Naive B cell (primary cell): ENCODE results near the gene OTOR. TPM values are rescaled to one million over a fixed set of nuclear protein-coding genes. Genes with fewer than 3 reads are reported as not detected.

Experiments used
- ATAC-seq, 2 donors: fragments of 150-1000 bp; cut with Tn5 transposase; 2 replicates each; pipeline ENCODE4 v1.10.0; 2021; ENCODE audit warnings: low read depth in 2 of 2, mild to moderate bottlenecking in 2 of 2, moderate library complexity in 2 of 2
- DNase-seq: peaks from one replicate; pipeline ENCODE4 v3.0.0; 2022
- H3K27ac Mint-ChIP-seq, 6 donors: one replicate each; pipeline ENCODE4 v1.8.0; 2020 to 2022; ENCODE audit warnings: mild to moderate bottlenecking in 6 of 6, mixed read lengths in 6 of 6, moderate library complexity in 5 of 6, inconsistent platforms in 2 of 6
- H3K27me3 Mint-ChIP-seq, 3 donors: one replicate each; pipeline ENCODE4 v1.8.0; 2021 to 2022; ENCODE audit warnings: mixed read lengths in 3 of 3, mild to moderate bottlenecking in 1 of 3
- H3K36me3 Mint-ChIP-seq, 2 donors: one replicate each; pipeline ENCODE4 v1.8.0; 2020 to 2022; ENCODE audit warnings: mixed read lengths in 2 of 2, inconsistent platforms in 1 of 2, mild to moderate bottlenecking in 1 of 2
- H3K4me1 Mint-ChIP-seq, 3 donors: one replicate each; pipeline ENCODE4 v1.8.0; 2020 to 2022; ENCODE audit warnings: mixed read lengths in 3 of 3, inconsistent platforms in 1 of 3, mild to moderate bottlenecking in 1 of 3, moderate library complexity in 1 of 3
- H3K4me3 Mint-ChIP-seq, 8 donors: one replicate each; pipeline ENCODE4 v1.8.0; 2020 to 2022; ENCODE audit warnings: mild to moderate bottlenecking in 8 of 8, mixed read lengths in 8 of 8, moderate library complexity in 8 of 8, inconsistent platforms in 2 of 8
- H3K9me3 Mint-ChIP-seq, 7 donors: one replicate each; pipeline ENCODE4 v1.8.0; 2020 to 2022; ENCODE audit warnings: mixed read lengths in 7 of 7, mild to moderate bottlenecking in 5 of 7, inconsistent platforms in 2 of 7, moderate library complexity in 1 of 7
- polyA plus RNA-seq, 6 donors: library from polyadenylated mRNA; unstranded; fragments of 300-500 nt; fragmentation: Illumina TruSeq; gene quantifications; one replicate each; pipeline ENCODE4 v1.2.3, GENCODE V29; 2021; ENCODE audit warnings: low read depth in 6 of 6

Gene OTOR
- polyA plus RNA-seq, 6 donors from 2014 or later, result not detected

DNA sequence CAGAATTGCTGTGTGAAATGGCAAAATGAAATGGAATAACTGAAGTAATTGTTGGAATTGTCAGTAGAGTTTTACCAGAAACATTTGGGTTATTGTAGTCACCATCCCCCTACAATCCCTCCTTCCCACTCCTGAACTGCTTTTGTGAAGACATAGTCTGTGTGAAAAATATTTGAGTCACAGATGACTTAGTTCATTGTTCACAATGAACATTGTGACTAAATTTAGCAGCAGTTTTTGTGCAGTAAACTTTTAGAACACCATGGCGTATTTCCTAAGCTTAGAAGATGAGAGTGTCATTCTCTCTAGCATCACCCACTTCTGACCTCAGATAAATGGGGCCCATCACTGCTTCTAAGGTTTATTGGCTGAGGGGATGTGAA lies 11.0 kb downstream of the OTOR start:
- Mint-ChIP-seq H3K4me3 (no peak overlapping the region), H3K27me3 (peaks cover 25 to 44% (median 34%) of the 10 kb centered on the region in 3 donors), H3K36me3 (peaks cover 0 to 8% of the 10 kb centered on the region in 2 donors), H3K9me3 (peaks cover 2 to 17% (median 10%) of the 10 kb centered on the region in 7 donors), H3K4me1 (peaks cover 0 to 4% (median 0%) of the 10 kb centered on the region in 3 donors), H3K27ac (no peak overlapping the region)
- DNase-seq (no peak), ATAC-seq (no peak)

DNA sequence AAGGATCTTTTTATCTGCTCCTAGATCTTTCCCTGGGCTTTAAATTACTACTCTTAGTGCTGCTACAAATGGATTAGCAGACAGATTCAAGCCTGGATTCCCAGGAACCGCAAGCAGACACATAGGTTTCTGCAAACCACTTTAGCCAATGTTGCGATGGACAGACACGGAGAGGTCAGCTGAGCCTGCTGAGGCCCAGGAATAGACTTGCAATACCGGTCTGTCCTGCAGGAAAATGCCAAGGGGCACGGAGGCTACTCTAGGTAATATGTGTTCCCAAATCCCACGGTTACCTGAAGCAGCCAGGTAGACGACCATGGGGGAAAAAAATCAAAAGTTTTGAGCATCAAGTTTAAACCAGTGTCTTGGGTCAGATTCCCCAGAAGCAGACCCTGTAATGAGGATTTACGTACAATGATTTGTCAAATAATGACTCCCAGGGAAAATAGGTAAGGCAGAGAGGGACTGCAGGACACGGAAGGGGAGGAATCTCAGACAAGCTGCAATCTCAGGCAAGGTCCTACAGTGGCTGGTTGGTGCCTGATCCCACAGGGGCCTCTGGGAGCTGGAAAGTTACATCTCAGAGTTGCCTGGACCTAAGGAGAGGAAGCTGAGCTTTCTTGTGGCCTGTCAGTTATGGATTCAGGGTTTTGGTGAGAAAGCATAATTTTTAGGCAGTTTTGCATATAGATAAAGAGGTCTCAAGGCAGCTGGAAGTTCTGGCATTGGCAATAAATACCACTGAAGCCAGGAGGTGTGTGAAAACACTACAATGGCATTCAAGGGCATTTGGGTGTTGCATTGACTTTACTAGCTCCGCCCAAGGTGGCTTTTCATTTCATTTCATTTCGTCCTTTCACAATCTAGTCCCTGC lies 12.5 kb downstream of the OTOR start:
- H3K9me3 Mint-ChIP-seq, result peaks cover 2 to 10% (median 7%) of the 10 kb centered on the region in 7 donors
- H3K4me3 Mint-ChIP-seq, result no peak overlapping the region
- peaks cover 0 to 8% of the 10 kb centered on the region in 2 donors for H3K36me3 Mint-ChIP-seq
- DNase-seq, result no peak
- no peak for ATAC-seq
- peaks cover 22 to 41% (median 35%) of the 10 kb centered on the region in 3 donors for H3K27me3 Mint-ChIP-seq
- H3K27ac Mint-ChIP-seq, result no peak overlapping the region
- peaks cover 0 to 4% (median 0%) of the 10 kb centered on the region in 3 donors for H3K4me1 Mint-ChIP-seq

DNA sequence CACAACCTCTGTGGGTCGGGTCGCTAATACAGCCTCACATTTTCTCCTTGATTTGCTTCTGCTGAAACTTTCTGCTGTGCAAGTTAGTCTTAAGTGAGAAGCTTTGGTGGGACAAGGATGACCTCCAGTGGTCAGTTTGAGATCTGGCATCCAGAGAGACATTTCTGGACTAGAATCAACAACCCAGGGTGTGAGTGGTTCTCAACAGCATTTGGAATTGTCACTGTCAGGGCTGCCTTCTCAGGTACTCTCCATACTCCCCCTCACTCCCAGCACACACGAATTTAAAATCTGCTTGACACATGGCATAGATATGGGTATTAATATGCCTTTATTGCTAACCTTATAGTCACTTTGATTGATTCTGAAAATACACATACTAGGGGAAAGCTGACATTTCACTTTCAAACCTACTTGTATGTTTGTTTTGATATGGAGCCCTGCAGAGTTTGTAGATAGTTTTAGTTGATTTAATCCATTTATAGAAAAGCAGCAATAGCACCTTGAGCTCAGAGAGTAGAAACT lies 13.2 kb downstream of the OTOR start:
- Mint-ChIP-seq H3K4me3 (no peak overlapping the region), H3K36me3 (peaks cover 0 to 4% of the 10 kb centered on the region in 2 donors), H3K27me3 (peaks cover 25 to 44% (median 38%) of the 10 kb centered on the region in 3 donors), H3K4me1 (peaks cover 0 to 4% (median 0%) of the 10 kb centered on the region in 3 donors), H3K9me3 (peaks cover 1 to 4% (median 3%) of the 10 kb centered on the region in 7 donors), H3K27ac (peak overlapping the region in 1 of 6 donors; percentile 17)
- DNase-seq (peak; percentile 29), ATAC-seq (peak; percentile 45 to 47)

DNA sequence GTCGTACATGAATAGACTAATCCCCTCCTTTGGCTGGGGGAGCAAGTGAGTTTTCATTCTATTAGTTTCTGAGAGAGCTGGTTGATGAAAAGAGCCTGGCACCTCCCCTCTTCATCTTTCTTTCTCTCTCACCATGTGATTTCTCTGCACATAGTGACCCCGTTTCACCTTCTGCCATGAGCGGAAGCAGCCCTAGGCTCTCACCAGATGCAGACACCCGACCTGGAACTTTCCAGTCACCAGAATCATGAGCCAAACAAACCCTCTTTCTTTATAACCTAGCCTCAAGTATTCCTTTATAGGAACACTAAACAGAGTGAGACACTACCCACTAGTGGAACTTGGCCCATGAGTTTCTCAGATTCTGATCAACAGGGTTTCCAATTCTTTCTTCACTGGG lies 16.4 kb downstream of the OTOR start:
- Mint-ChIP-seq H3K9me3 (peaks cover 0 to 2% (median 0%) of the 10 kb centered on the region in 7 donors), H3K4me1 (peaks cover 0 to 4% (median 0%) of the 10 kb centered on the region in 3 donors), H3K4me3 (no peak overlapping the region), H3K27me3 (peaks cover 34 to 50% (median 36%) of the 10 kb centered on the region in 3 donors), H3K27ac (no peak overlapping the region), H3K36me3 (no peaks in the 10 kb centered on the region)
- ATAC-seq, result no peak
- DNase-seq, result no peak

DNA sequence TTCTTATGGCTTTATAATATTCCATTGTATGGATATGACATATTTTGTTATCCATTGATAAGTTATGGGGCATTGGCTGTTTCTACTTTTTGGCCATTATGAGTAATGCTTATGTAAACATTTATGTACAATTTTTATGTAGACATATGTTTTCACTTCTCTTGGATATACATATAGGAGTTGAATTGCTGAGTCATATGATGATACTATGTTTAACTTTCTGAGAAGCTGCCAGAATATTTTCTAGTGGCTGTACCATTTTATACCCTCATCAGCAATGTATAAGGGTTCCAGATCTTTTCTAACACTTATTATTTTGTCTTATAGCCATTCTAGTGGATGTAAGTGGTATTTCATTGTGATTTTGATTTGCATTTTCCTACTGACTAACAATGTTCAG lies 23.1 kb downstream of the OTOR start:
- Mint-ChIP-seq H3K9me3 (peaks cover 1 to 23% (median 13%) of the 10 kb centered on the region in 7 donors), H3K27ac (no peak overlapping the region), H3K4me3 (no peak overlapping the region), H3K36me3 (peaks cover 0 to 20% of the 10 kb centered on the region in 2 donors), H3K27me3 (peaks cover 30 to 38% (median 35%) of the 10 kb centered on the region in 3 donors), H3K4me1 (no peaks in the 10 kb centered on the region)
- DNase-seq, result no peak
- no peak for ATAC-seq

DNA sequence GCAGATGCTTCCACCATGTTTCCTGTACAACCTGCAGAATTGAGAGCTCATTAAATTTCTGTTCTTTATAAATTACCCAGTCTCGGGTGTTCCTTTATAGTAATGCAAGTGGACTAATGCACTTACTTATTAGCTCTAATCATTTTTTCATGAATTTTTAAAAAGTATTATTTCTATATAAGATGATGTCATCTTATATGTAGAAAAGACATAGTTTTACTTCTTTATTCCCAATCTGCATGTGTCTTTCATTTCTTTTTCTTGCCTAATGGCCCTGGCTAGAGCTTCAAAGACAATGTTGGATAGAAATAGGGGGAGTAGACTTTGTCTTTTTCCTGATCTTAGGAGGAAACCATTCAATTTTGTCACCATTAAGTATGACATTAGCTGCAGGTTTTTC lies 27.8 kb downstream of the OTOR start:
- Mint-ChIP-seq H3K27ac (no peak overlapping the region), H3K9me3 (peaks cover 6 to 36% (median 16%) of the 10 kb centered on the region in 7 donors), H3K4me3 (no peak overlapping the region), H3K4me1 (no peaks in the 10 kb centered on the region), H3K36me3 (peaks cover 3 to 20% of the 10 kb centered on the region in 2 donors), H3K27me3 (peaks cover 24 to 28% (median 25%) of the 10 kb centered on the region in 3 donors)
- no peak for DNase-seq
- no peak for ATAC-seq

DNA sequence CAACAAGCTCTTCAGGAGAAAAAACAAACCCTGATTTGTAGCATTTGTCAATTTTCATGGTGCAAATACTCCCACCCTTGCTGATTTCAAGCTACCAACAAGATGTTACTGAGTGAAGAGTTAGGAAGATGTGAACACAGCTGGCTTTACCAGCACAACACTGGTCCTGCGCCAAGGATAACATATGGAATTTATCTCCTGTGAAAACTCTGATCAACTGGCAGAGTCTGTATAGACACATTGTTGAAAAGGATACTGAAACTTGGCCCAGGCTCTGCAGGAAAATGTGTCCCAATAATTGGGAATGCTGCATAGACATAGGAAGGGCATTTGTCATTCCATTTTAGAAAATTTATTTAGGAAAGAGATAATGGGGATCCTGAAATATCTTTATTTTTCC lies 29.0 kb downstream of the OTOR start:
- no peaks in the 10 kb centered on the region for H3K4me1 Mint-ChIP-seq
- peaks cover 8 to 41% (median 19%) of the 10 kb centered on the region in 7 donors for H3K9me3 Mint-ChIP-seq
- H3K27me3 Mint-ChIP-seq, result peaks cover 20 to 30% (median 24%) of the 10 kb centered on the region in 3 donors
- ATAC-seq, result no peak
- no peak overlapping the region for H3K4me3 Mint-ChIP-seq
- H3K27ac Mint-ChIP-seq, result no peak overlapping the region
- no peak for DNase-seq
- peaks cover 3 to 20% of the 10 kb centered on the region in 2 donors for H3K36me3 Mint-ChIP-seq

DNA sequence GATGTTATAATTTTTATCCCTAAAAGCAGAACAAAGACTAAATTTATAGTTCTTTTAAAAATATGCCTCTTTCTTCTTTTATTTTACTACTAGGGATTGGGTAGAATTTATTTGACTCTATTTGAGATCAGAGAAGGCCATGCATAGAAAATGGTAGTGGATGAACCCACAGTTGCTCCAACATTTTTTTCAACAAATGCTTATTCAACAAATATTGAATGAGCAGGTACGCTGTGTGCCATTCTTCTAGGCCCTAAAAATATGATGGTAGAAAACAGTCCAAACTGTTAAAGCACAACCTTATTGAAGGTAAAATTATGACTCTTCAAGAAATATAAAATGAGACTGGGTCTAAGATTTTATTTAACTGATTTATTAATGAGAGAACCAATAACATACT lies 30.0 kb downstream of the OTOR start:
- Mint-ChIP-seq H3K4me3 (no peak overlapping the region), H3K27me3 (peaks cover 20 to 37% (median 30%) of the 10 kb centered on the region in 3 donors), H3K9me3 (peaks cover 13 to 47% (median 25%) of the 10 kb centered on the region in 7 donors), H3K4me1 (no peaks in the 10 kb centered on the region), H3K36me3 (peaks cover 3 to 17% of the 10 kb centered on the region in 2 donors), H3K27ac (no peak overlapping the region)
- no peak for ATAC-seq
- no peak for DNase-seq

DNA sequence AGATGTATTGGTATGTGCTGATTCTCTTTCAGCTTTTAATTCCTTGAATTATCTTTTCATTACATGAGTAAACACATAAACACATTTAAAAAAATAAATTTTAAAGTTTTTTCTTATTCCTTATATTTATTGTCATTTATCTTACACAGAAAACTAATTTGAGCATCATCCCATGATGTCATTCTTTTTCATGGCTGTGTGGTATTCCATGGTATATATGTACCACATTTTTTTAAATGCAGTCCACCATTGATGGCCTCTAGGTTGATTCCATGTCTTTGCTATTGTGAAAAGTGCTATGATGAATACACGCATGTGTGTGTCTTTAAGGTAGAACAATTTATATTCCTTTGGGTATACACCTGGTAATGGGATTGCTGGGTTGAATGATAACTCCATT lies 33.3 kb downstream of the OTOR start:
- DNase-seq (no peak), ATAC-seq (no peak)
- Mint-ChIP-seq H3K27me3 (peaks cover 12 to 38% (median 27%) of the 10 kb centered on the region in 3 donors), H3K4me3 (no peak overlapping the region), H3K9me3 (peaks cover 9 to 34% (median 18%) of the 10 kb centered on the region in 7 donors), H3K27ac (no peak overlapping the region), H3K4me1 (no peaks in the 10 kb centered on the region), H3K36me3 (peaks cover 0 to 3% of the 10 kb centered on the region in 2 donors)

DNA sequence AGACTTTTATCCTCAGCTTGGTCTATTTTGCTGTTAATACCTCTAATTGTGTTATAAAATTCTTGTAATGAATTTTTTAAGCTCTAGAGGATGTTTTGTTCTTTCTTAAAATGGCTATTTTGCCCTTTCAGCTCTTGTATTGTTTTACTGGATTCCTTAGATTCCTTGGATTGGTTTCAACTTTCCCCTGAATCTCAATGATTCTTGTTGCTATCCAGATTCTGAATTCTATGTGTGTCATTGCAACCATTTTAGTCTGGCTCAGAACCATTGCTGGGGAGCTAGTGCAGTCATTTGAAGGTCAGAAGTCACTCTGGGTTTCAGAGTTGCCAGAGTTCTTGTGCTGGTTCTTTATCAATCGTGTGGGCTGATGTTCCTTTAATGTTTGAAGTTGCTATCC lies 37.1 kb downstream of the OTOR start:
- DNase-seq (no peak), ATAC-seq (no peak)
- Mint-ChIP-seq H3K36me3 (no peaks in the 10 kb centered on the region), H3K4me1 (no peaks in the 10 kb centered on the region), H3K9me3 (peaks cover 9 to 37% (median 20%) of the 10 kb centered on the region in 7 donors), H3K27ac (no peak overlapping the region), H3K4me3 (no peak overlapping the region), H3K27me3 (peaks cover 5 to 47% (median 20%) of the 10 kb centered on the region in 3 donors)

Other genes starting within 250 kb of the OTOR start
- gene KIF16B, start 174.9 kb upstream of the OTOR start, polyA plus RNA-seq, result 1 to 10 TPM; 3.2 to 7.1 (median 5.1) TPM
- gene SNRPB2, start 18.3 kb upstream of the OTOR start, polyA plus RNA-seq, result 10 to 100 TPM; 67.5 to 91.1 (median 84.3) TPM